MM.1S (cell line): ENCODE results near the gene COL5A1.

Source experiments
- DNase-seq: peaks from one replicate; pipeline ENCODE4 v3.0.0-alpha.2; 2015
- H2AFZ ChIP-seq: fragments of 300-600 bp; sonication (generic); 2 replicates; pipeline ENCODE4 v1.6.0; 2016; ENCODE audit warnings: antibody characterized with exemption, low read length
- H3F3A ChIP-seq: fragments of 300-600 bp; sonication (generic); 2 replicates; pipeline ENCODE4 v1.6.1; 2016; ENCODE audit warnings: mild to moderate bottlenecking, antibody characterized with exemption, low read length, moderate library complexity, mixed read lengths; ENCODE audit not compliant: insufficient read depth
- H3K27ac ChIP-seq: fragments of 300-600 bp; sonication (generic); 2 replicates; pipeline ENCODE4 v1.5.1; 2016; ENCODE audit warnings: mild to moderate bottlenecking, low read length
- H3K27me3 ChIP-seq: fragments of 300-600 bp; sonication (generic); replicated peaks from 2 replicates; pipeline ENCODE4 v1.6.0; 2016; ENCODE audit warnings: low read length; ENCODE audit not compliant: insufficient read depth
- H3K36me3 ChIP-seq: fragments of 300-600 bp; sonication (generic); replicated peaks from 2 replicates; pipeline ENCODE4 v1.6.1; 2016; ENCODE audit warnings: mild to moderate bottlenecking, low read length, mixed read lengths; ENCODE audit not compliant: insufficient read depth
- H3K4me1 ChIP-seq: fragments of 300-600 bp; sonication (generic); 2 replicates; pipeline ENCODE4 v1.6.1; 2016; ENCODE audit warnings: low read length, mixed read lengths
- H3K4me2 ChIP-seq: fragments of 300-600 bp; sonication (generic); 2 replicates; pipeline ENCODE4 v1.6.0; 2016; ENCODE audit warnings: low read depth, low read length
- H3K4me3 ChIP-seq: fragments of 300-600 bp; sonication (generic); 2 replicates; pipeline ENCODE4 v1.5.1; 2016; ENCODE audit warnings: low read length, mixed read lengths
- H3K79me2 ChIP-seq: fragments of 300-600 bp; sonication (generic); 2 replicates; pipeline ENCODE4 v1.6.1; 2016; ENCODE audit warnings: mixed run types, low read length, mixed read lengths
- H3K9ac ChIP-seq: fragments of 300-600 bp; sonication (generic); 2 replicates; pipeline ENCODE4 v1.6.1; 2016; ENCODE audit warnings: low read length, mixed read lengths
- H3K9me2 ChIP-seq: fragments of 300-600 bp; sonication (generic); replicated peaks from 2 replicates; pipeline ENCODE4 v1.6.1; 2016; ENCODE audit warnings: mild to moderate bottlenecking, low read length, mixed read lengths; ENCODE audit not compliant: insufficient read depth
- H3K9me3 ChIP-seq: fragments of 300-600 bp; sonication (generic); replicated peaks from 2 replicates; pipeline ENCODE4 v1.6.1; 2016; ENCODE audit warnings: mild to moderate bottlenecking, low read length, mixed read lengths; ENCODE audit not compliant: insufficient read depth
- H4K20me1 ChIP-seq: fragments of 300-600 bp; sonication (generic); 2 replicates; pipeline ENCODE4 v1.6.1; 2016; ENCODE audit warnings: mild to moderate bottlenecking, low read length, moderate library complexity, mixed read lengths; ENCODE audit not compliant: insufficient read depth
- EZH2 ChIP-seq: fragments of 300-600 bp; sonication (generic); optimal IDR thresholded peaks from 2 replicates; pipeline ENCODE3; 2017; ENCODE audit warnings: low read depth, mild to moderate bottlenecking, antibody characterized with exemption, low read length, mixed read lengths
- EZH2phosphoT487 ChIP-seq: fragments of 300-600 bp; sonication (generic); IDR thresholded peaks from 2 replicates; pipeline ENCODE4 v1.6.1; 2018; ENCODE audit warnings: antibody characterized with exemption, low read length
- TF ChIP-seq, protein P1 (sequence below): fragments of 300-600 bp; sonication (generic); IDR thresholded peaks from 2 replicates; pipeline ENCODE4 v1.5.1; 2016; ENCODE audit warnings: antibody characterized with exemption, low read length, mixed read lengths

COL5A1 gene

DNA sequence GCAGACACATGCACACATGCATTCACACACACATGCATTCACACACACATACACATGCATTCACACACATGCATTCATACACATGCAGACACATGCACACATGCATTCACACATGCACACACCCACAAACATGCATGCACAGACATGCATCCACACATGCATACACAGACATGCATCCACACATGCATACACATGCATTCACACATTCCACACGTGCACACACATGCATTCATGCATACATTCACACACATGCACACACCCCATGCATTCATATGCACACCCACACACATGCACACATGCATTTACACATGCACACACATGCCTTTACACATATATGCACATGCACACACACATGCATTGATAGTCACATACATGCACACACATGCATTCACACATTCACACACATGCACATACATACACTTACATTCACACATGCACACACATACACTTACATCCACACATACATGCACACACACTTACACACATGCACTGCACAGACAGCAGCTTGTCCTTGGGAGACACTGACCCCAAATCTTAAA is 106.4 kb downstream of the COL5A1 start:
- H3K27ac ChIP-seq: no peak overlapping the region
- no peaks in the 10 kb centered on the region for H3K4me1 ChIP-seq
- H3K9me3 ChIP-seq: no peaks in the 10 kb centered on the region
- H3K36me3 ChIP-seq: no peaks in the 10 kb centered on the region
- peaks cover 55% of the 10 kb centered on the region for H3K27me3 ChIP-seq
- H4K20me1 ChIP-seq: no peaks in the 10 kb centered on the region
- no peaks in the 10 kb centered on the region for H3F3A ChIP-seq
- no peak overlapping the region for H3K4me2 ChIP-seq
- no peak overlapping the region for H2AFZ ChIP-seq
- no peak for TF ChIP-seq EZH2phosphoT487
- TF ChIP-seq EZH2: no peak
- TF ChIP-seq, protein P1, sequence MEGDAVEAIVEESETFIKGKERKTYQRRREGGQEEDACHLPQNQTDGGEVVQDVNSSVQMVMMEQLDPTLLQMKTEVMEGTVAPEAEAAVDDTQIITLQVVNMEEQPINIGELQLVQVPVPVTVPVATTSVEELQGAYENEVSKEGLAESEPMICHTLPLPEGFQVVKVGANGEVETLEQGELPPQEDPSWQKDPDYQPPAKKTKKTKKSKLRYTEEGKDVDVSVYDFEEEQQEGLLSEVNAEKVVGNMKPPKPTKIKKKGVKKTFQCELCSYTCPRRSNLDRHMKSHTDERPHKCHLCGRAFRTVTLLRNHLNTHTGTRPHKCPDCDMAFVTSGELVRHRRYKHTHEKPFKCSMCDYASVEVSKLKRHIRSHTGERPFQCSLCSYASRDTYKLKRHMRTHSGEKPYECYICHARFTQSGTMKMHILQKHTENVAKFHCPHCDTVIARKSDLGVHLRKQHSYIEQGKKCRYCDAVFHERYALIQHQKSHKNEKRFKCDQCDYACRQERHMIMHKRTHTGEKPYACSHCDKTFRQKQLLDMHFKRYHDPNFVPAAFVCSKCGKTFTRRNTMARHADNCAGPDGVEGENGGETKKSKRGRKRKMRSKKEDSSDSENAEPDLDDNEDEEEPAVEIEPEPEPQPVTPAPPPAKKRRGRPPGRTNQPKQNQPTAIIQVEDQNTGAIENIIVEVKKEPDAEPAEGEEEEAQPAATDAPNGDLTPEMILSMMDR: no peak
- no peaks in the 10 kb centered on the region for H3K9me2 ChIP-seq
- H3K9ac ChIP-seq: no peak overlapping the region
- H3K79me2 ChIP-seq: no peaks in the 10 kb centered on the region
- DNase-seq: no peak
- H3K4me3 ChIP-seq: no peak overlapping the region

DNA sequence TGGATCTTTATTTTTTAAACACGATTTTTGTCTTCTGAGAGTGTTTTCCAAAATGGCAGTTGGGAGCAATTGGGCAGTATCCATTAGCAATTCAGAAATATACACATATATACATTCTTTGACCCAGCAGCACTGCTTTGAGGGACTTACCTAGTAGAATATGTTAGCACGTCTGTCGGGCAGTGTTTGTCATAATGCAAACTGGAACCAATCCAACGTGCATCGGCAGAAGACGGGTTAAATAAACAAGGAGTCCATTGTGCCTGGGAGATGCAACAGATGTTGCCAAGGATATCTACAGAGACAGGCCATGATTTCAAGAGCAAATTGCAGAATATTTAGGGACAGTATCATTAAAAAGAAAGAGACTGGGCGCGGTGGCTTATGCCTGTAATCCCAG is 107.0 kb downstream of the COL5A1 start:
- Histone ChIP-seq H3K36me3 (no peaks in the 10 kb centered on the region), H3K4me1 (no peaks in the 10 kb centered on the region), H3K4me3 (no peak overlapping the region), H3F3A (no peaks in the 10 kb centered on the region), H3K9me2 (no peaks in the 10 kb centered on the region), H3K9me3 (no peaks in the 10 kb centered on the region), H3K27ac (no peak overlapping the region), H4K20me1 (no peaks in the 10 kb centered on the region), H2AFZ (no peak overlapping the region), H3K27me3 (peaks cover 61% of the 10 kb centered on the region), H3K9ac (no peak overlapping the region), H3K79me2 (no peaks in the 10 kb centered on the region), H3K4me2 (no peak overlapping the region)
- TF ChIP-seq EZH2phosphoT487: no peak
- TF ChIP-seq, protein P1: no peak
- DNase-seq: no peak

DNA sequence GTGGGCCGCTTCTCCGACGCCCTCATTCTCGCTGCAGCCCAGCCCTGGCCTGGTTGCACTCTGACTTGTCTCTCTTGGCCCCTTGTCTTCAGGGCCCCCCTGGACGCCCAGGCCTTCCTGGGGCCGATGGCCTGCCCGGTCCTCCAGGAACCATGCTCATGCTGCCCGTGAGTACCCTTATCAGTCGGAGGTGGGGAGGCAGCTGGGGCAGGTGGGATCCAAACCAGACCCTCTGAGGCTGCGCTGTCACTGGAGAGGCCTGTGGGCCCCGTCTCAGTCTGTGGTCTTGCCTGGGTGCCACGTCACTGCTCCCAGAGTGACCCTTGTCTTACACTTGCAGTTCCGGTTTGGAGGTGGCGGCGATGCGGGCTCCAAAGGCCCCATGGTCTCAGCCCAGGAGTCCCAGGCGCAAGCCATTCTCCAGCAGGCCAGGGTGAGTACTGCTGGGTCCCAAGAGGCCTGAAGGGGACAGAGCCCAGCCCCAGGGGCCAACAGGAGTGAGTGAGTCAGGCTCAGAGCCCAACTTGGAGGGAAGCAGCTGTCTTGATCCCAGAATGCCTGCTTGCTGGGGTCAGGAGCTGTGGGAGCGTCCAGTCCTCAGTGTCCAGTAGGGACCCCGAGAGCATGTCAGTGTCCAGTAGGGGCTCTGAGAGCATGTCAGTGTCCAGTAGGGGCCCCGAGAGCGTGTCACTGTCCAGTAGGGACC is 109.0 kb downstream of the COL5A1 start:
- no peaks in the 10 kb centered on the region for H4K20me1 ChIP-seq
- H3K4me3 ChIP-seq: no peak overlapping the region
- H3K27ac ChIP-seq: no peak overlapping the region
- H3K36me3 ChIP-seq: no peaks in the 10 kb centered on the region
- H3K27me3 ChIP-seq: peaks cover 72% of the 10 kb centered on the region
- H3K4me2 ChIP-seq: no peak overlapping the region
- H3K79me2 ChIP-seq: no peaks in the 10 kb centered on the region
- no peak overlapping the region for H3K9ac ChIP-seq
- DNase-seq: no peak
- H3K9me3 ChIP-seq: no peaks in the 10 kb centered on the region
- no peak overlapping the region for H2AFZ ChIP-seq
- H3K9me2 ChIP-seq: no peaks in the 10 kb centered on the region
- H3F3A ChIP-seq: no peaks in the 10 kb centered on the region
- H3K4me1 ChIP-seq: no peaks in the 10 kb centered on the region
- TF ChIP-seq, protein P1: no peak
